ENCODE results near the gene GTF3C2. TPM values are rescaled to one million over a fixed set of nuclear protein-coding genes. Genes with fewer than 3 reads are reported as not detected.
A peak's percentile ranks its signal among the peaks of the same experiment; 100 is the strongest.

GTF3C2 gene
- total and polyA plus RNA-seq, 2 of the 13 experiments (the other 11 are each of a cell fraction or from before 2014, with no cell fraction given) = 77.5 to 130 TPM

DNA sequence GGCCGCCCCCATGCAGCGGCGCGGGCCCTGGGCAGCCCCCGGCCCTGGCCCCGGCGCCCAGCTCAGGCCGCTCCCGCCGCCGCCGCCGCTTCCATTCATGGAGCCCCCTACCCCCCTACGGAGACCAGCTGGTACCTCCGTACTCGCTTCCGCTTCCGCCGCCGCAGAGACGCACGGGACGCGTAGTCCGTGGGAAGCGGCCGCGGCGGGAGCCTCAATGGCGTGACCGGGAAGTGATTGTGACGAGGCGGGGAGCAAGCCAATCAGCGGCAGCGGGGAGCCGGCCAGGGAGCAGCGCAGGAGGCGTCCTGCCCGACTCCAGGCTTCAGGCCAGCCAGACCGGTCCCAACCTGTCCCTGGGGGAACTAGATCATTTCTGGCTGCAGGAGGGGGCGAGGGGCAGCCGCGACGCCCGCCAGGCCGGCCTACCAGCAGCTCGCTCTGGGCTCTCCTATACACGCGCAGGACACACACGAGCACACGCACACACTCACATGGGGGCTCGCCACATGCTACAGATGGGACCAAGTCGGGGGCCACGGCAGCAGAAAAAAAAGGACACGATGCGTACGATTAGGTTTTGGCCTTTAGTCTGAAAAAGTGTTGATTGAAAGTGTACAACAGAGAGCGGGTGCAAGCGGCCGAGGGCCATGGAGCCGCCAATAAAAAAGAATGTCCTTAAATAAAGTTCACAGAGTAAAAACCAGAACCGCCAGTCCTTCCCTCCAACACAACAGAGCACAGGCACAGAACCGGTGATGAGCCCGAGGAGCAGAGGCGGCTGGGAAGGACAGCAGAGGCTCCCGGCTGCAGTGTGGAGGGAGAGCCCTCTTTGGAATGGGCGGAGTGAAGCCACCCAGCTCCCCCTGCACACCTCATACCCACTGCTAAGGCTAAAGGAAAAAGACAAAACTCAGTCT is 24.3 kb upstream of the GTF3C2 start, which contains the start of gene ZNF513 (continued):
- TF ChIP-seq, protein P1, sequence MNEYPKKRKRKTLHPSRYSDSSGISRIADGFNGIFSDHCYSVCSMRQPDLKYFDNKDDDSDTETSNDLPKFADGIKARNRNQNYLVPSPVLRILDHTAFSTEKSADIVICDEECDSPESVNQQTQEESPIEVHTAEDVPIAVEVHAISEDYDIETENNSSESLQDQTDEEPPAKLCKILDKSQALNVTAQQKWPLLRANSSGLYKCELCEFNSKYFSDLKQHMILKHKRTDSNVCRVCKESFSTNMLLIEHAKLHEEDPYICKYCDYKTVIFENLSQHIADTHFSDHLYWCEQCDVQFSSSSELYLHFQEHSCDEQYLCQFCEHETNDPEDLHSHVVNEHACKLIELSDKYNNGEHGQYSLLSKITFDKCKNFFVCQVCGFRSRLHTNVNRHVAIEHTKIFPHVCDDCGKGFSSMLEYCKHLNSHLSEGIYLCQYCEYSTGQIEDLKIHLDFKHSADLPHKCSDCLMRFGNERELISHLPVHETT (CRISPR knock-in tag; conservative IDR thresholded peaks at IDR 0.05) = 0 out of 2 replicates have a peak, but pooled peaks have one; percentile 30
- no peak for TF ChIP-seq DNMT1 (CRISPR knock-in tag; IDR thresholded peaks at IDR 0.05)
- TF ChIP-seq, protein P2, sequence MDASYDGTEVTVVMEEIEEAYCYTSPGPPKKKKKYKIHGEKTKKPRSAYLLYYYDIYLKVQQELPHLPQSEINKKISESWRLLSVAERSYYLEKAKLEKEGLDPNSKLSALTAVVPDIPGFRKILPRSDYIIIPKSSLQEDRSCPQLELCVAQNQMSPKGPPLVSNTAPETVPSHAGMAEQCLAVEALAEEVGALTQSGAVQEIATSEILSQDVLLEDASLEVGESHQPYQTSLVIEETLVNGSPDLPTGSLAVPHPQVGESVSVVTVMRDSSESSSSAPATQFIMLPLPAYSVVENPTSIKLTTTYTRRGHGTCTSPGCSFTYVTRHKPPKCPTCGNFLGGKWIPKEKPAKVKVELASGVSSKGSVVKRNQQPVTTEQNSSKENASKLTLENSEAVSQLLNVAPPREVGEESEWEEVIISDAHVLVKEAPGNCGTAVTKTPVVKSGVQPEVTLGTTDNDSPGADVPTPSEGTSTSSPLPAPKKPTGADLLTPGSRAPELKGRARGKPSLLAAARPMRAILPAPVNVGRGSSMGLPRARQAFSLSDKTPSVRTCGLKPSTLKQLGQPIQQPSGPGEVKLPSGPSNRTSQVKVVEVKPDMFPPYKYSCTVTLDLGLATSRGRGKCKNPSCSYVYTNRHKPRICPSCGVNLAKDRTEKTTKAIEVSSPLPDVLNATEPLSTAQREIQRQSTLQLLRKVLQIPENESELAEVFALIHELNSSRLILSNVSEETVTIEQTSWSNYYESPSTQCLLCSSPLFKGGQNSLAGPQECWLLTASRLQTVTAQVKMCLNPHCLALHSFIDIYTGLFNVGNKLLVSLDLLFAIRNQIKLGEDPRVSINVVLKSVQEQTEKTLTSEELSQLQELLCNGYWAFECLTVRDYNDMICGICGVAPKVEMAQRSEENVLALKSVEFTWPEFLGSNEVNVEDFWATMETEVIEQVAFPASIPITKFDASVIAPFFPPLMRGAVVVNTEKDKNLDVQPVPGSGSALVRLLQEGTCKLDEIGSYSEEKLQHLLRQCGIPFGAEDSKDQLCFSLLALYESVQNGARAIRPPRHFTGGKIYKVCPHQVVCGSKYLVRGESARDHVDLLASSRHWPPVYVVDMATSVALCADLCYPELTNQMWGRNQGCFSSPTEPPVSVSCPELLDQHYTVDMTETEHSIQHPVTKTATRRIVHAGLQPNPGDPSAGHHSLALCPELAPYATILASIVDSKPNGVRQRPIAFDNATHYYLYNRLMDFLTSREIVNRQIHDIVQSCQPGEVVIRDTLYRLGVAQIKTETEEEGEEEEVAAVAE (CRISPR knock-in tag; IDR thresholded peaks at IDR 0.05; ENCODE audit: borderline replicate concordance) = no peak
- no peak for TF ChIP-seq ZNF841 (CRISPR knock-in tag; IDR thresholded peaks at IDR 0.05; ENCODE audit: borderline replicate concordance)
- TF ChIP-seq, protein P3, sequence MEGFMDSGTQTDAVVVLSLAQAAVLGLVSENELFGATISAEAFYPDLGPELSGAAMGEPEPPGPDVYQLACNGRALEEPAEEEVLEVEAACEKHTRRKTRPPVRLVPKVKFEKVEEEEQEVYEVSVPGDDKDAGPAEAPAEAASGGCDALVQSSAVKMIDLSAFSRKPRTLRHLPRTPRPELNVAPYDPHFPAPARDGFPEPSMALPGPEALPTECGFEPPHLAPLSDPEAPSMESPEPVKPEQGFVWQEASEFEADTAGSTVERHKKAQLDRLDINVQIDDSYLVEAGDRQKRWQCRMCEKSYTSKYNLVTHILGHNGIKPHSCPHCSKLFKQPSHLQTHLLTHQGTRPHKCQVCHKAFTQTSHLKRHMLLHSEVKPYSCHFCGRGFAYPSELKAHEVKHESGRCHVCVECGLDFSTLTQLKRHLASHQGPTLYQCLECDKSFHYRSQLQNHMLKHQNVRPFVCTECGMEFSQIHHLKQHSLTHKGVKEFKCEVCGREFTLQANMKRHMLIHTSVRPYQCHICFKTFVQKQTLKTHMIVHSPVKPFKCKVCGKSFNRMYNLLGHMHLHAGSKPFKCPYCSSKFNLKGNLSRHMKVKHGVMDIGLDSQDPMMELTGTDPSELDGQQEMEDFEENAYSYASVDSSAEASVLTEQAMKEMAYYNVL (CRISPR knock-in tag; IDR thresholded peaks at IDR 0.05; ENCODE audit: borderline replicate concordance) = no peak
- TF ChIP-seq SAP130 (CRISPR knock-in tag; IDR thresholded peaks at IDR 0.05; ENCODE audit: low read depth) = 0 out of 2 replicates have a peak, but pooled peaks have one; percentile 17
- no peak for TF ChIP-seq SP5 (CRISPR knock-in tag; IDR thresholded peaks at IDR 0.05; ENCODE audit: borderline replicate concordance, low read depth)
- no peak for TF ChIP-seq HOXD1 (CRISPR knock-in tag; IDR thresholded peaks at IDR 0.05)
- TF ChIP-seq, protein P4, sequence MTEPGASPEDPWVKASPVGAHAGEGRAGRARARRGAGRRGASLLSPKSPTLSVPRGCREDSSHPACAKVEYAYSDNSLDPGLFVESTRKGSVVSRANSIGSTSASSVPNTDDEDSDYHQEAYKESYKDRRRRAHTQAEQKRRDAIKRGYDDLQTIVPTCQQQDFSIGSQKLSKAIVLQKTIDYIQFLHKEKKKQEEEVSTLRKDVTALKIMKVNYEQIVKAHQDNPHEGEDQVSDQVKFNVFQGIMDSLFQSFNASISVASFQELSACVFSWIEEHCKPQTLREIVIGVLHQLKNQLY (CRISPR knock-in tag; IDR thresholded peaks at IDR 0.05) = no peak
- TF ChIP-seq NCOR1 (IDR thresholded peaks at IDR 0.05; ENCODE audit: borderline replicate concordance, low read length) = no peak
- TF ChIP-seq, protein P5, sequence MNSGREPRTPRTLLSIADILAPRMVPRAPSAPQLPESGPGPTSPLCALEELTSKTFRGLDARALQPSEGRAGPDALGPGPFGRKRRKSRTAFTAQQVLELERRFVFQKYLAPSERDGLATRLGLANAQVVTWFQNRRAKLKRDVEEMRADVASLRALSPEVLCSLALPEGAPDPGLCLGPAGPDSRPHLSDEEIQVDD (CRISPR knock-in tag; IDR thresholded peaks at IDR 0.05; ENCODE audit: borderline replicate concordance) = no peak
- TF ChIP-seq AKAP8 (CRISPR knock-in tag; IDR thresholded peaks at IDR 0.05) = no peak
- TF ChIP-seq PHF8 (CRISPR knock-in tag; IDR thresholded peaks at IDR 0.05) = 0 out of 2 replicates have a peak, but pooled peaks have one; percentile 29
- TF ChIP-seq SMAD3 (CRISPR knock-in tag; IDR thresholded peaks at IDR 0.05) = 0 out of 2 replicates have a peak, but pooled peaks have one; percentile 20
- no peak for TF ChIP-seq ZMYM3 (CRISPR knock-in tag; IDR thresholded peaks at IDR 0.05)
- TF ChIP-seq TBL1XR1 (IDR thresholded peaks at IDR 0.05; ENCODE audit: borderline replicate concordance, low read length, partially characterized antibody) = no peak
- no peak for TF ChIP-seq MLLT10 (CRISPR knock-in tag; IDR thresholded peaks at IDR 0.05)
- TF ChIP-seq, protein P6, sequence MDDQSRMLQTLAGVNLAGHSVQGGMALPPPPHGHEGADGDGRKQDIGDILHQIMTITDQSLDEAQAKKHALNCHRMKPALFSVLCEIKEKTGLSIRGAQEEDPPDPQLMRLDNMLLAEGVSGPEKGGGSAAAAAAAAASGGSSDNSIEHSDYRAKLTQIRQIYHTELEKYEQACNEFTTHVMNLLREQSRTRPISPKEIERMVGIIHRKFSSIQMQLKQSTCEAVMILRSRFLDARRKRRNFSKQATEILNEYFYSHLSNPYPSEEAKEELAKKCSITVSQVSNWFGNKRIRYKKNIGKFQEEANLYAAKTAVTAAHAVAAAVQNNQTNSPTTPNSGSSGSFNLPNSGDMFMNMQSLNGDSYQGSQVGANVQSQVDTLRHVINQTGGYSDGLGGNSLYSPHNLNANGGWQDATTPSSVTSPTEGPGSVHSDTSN (CRISPR knock-in tag; IDR thresholded peaks at IDR 0.05; ENCODE audit: borderline replicate concordance) = no peak
- TF ChIP-seq SMARCE1 (IDR thresholded peaks at IDR 0.05; ENCODE audit: borderline replicate concordance) = no peak
